ENCODE results near the gene TGM4.

DNA sequence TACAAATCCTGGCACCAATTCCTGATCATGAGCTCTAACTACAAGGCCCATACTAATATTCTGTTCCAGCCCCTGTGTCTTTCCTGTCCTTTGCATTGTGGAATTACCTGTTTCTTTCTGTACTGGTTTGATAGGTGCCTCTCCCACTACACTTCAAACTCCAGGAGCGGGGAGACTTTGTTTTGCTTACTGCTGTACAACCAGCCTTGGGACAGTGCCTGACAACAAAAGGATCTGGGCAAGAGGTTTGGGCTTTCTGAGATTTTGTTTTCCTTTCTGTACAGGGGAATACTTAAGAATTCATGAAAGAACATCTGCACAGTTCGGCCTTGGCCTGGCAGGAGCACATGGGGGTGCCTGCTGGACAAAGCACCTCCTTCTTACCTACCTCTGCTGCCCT lies 56.5 kb downstream of the TGM4 start:
- TF ChIP-seq, protein P1, sequence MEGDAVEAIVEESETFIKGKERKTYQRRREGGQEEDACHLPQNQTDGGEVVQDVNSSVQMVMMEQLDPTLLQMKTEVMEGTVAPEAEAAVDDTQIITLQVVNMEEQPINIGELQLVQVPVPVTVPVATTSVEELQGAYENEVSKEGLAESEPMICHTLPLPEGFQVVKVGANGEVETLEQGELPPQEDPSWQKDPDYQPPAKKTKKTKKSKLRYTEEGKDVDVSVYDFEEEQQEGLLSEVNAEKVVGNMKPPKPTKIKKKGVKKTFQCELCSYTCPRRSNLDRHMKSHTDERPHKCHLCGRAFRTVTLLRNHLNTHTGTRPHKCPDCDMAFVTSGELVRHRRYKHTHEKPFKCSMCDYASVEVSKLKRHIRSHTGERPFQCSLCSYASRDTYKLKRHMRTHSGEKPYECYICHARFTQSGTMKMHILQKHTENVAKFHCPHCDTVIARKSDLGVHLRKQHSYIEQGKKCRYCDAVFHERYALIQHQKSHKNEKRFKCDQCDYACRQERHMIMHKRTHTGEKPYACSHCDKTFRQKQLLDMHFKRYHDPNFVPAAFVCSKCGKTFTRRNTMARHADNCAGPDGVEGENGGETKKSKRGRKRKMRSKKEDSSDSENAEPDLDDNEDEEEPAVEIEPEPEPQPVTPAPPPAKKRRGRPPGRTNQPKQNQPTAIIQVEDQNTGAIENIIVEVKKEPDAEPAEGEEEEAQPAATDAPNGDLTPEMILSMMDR (IDR thresholded peaks at IDR 0.05) = no peak
- TF ChIP-seq EP300 (IDR thresholded peaks at IDR 0.05) = no peak
- no peak for TF ChIP-seq POLR2A (IDR thresholded peaks at IDR 0.05; ENCODE audit: low read depth)
- no peak for TF ChIP-seq POLR2AphosphoS5 (IDR thresholded peaks at IDR 0.05)

Data from esophagus muscularis mucosa (tissue), 4 donors.